ENCODE results near the gene CCDC66. TPM values are rescaled to one million over a fixed set of nuclear protein-coding genes. Genes with fewer than 3 reads are reported as not detected.

CCDC66 gene
- total and polyA plus RNA-seq, 9 of the 15 experiments (the other 6 are each of a cell fraction or from before 2014, with no cell fraction given), result 21.5 to 46.5 (median 29.6) TPM

- no peak for TF ChIP-seq ZBTB8A (IDR thresholded peaks at IDR 0.05; ENCODE audit: partially characterized antibody)
- no peak for TF ChIP-seq MTA3 (IDR thresholded peaks at IDR 0.05; ENCODE audit: borderline replicate concordance)
- TF ChIP-seq ZNF311 (CRISPR knock-in tag; IDR thresholded peaks at IDR 0.05), result no peak
These were observed 20.2 kb upstream of the CCDC66 start (continued) for GRCh38 chr3:56536735-56537134.

- no peaks in the 10 kb centered on the region for H3K9me3 ChIP-seq (replicated peaks; ENCODE audit: control insufficient read depth, insufficient read depth, low read depth, low read length)
- no peaks in the 10 kb centered on the region for H3K9me1 ChIP-seq (ENCODE audit: control insufficient read depth, insufficient read depth, low read length)
- ATAC-seq, result no peak
- in situ Hi-C loops (cut with MboI) (no loop called here), intact Hi-C loops (cut with micrococcal nuclease) (no loop called here)
- BruUV-seq (replicated peaks), result no TSS peak
- TF ChIP-seq ZNF239 (CRISPR knock-in tag; IDR thresholded peaks at IDR 0.05), result no peak
- TF ChIP-seq, protein P1, sequence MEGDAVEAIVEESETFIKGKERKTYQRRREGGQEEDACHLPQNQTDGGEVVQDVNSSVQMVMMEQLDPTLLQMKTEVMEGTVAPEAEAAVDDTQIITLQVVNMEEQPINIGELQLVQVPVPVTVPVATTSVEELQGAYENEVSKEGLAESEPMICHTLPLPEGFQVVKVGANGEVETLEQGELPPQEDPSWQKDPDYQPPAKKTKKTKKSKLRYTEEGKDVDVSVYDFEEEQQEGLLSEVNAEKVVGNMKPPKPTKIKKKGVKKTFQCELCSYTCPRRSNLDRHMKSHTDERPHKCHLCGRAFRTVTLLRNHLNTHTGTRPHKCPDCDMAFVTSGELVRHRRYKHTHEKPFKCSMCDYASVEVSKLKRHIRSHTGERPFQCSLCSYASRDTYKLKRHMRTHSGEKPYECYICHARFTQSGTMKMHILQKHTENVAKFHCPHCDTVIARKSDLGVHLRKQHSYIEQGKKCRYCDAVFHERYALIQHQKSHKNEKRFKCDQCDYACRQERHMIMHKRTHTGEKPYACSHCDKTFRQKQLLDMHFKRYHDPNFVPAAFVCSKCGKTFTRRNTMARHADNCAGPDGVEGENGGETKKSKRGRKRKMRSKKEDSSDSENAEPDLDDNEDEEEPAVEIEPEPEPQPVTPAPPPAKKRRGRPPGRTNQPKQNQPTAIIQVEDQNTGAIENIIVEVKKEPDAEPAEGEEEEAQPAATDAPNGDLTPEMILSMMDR (IDR thresholded peaks at IDR 0.05 in 2 of 3, conservative IDR thresholded peaks at IDR 0.05 in 1 of 3; ENCODE audit: insufficient read depth in 2 of 3, low read depth in 1 of 3, low read length in 3 of 3), result peak in 1 of 3 experiments; percentile 20; a peak in 1 of 6 replicates
- no peak overlapping the region for H3K4me3 ChIP-seq
- no peak overlapping the region for H3K9ac ChIP-seq (ENCODE audit: insufficient read depth in 1 of 2, low read depth in 2 of 2, low read length in 2 of 2)
- no peak for FAIRE-seq
- H3K4me1 ChIP-seq (replicated peaks in 1 of 2; ENCODE audit: control insufficient read depth in 2 of 2, insufficient read depth in 2 of 2, low read length in 2 of 2), result no peaks in the 10 kb centered on the region
- H3K4me2 ChIP-seq (ENCODE audit: insufficient read depth, low read length), result no peak overlapping the region
- peak in 1 of 4 experiments; percentile 3 for DNase-seq (ENCODE audit: extremely low read depth in 1 of 4, low spot score in 3 of 4)
- peaks cover 5 to 6% of the 10 kb centered on the region in 2 experiments; a peak in 3 of 5 replicates for H3K27me3 ChIP-seq (ENCODE audit: control insufficient read depth in 2 of 2, insufficient read depth in 2 of 2, low read length in 2 of 2)
- POLR2A ChIA-PET, result no interaction called here
- 0% methylated on average over 3 of the region's 3 CpGs for WGBS (ENCODE audit: insufficient coverage, low coverage, missing lambda C conversion rate)
- H3K79me2 ChIP-seq (ENCODE audit: control insufficient read depth, insufficient read depth, low read length), result no peaks in the 10 kb centered on the region
- H3K36me3 ChIP-seq (ENCODE audit: control insufficient read depth, insufficient read depth, low read length), result no peaks in the 10 kb centered on the region
- CTCF ChIA-PET (ENCODE audit: low intra/inter-chr PET ratio), result no interaction called here
- no peaks in the 10 kb centered on the region for H4K20me1 ChIP-seq (replicated peaks; ENCODE audit: control insufficient read depth, insufficient read depth, low read length)
- H3K27ac ChIP-seq (ENCODE audit: extremely low read depth, low read depth, low read length), result no peak overlapping the region
- H2AFZ ChIP-seq (ENCODE audit: low read depth, low read length), result no peak overlapping the region
These were observed 9.5 kb upstream of the CCDC66 start for GRCh38 chr3:56547486-56547885.

All from K562 (cell line).